ENCODE measurements around the gene RFLNA. TPM values are rescaled to one million over a fixed set of nuclear protein-coding genes. Genes with fewer than 3 reads are reported as not detected.

Gene RFLNA
- total RNA-seq, 1 donor from 2014 or later: 1.4 TPM

DNA sequence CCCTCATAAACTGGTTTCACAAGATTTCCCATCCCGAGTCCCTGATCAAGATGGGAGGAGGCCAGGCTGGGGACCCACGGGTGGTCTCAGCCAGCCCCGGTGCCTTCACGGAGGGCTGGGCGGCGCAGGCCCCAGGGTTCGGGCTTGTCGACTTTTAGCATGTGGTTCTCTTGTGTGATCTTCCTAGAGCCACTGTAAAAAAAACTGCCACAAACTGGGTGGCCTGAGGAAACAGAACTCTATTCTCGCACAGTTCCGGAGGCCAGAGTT, 12.6 kb downstream of the RFLNA start:
- H3K4me2 ChIP-seq: no peak overlapping the region
- H3K36me3 Mint-ChIP-seq: no peaks in the 10 kb centered on the region
- no peak overlapping the region for H3K27ac ChIP-seq
- DNase-seq (ENCODE audit: low spot score): no peak
- no peak overlapping the region for H2AFZ ChIP-seq (replicated peaks)
- H3F3A ChIP-seq (ENCODE audit: low read depth): no peaks in the 10 kb centered on the region
- no peak for TF ChIP-seq EZH2phosphoT487 (IDR thresholded peaks at IDR 0.05)
- TF ChIP-seq EZH2 (IDR thresholded peaks at IDR 0.05): no peak
- TF ChIP-seq, protein P1, sequence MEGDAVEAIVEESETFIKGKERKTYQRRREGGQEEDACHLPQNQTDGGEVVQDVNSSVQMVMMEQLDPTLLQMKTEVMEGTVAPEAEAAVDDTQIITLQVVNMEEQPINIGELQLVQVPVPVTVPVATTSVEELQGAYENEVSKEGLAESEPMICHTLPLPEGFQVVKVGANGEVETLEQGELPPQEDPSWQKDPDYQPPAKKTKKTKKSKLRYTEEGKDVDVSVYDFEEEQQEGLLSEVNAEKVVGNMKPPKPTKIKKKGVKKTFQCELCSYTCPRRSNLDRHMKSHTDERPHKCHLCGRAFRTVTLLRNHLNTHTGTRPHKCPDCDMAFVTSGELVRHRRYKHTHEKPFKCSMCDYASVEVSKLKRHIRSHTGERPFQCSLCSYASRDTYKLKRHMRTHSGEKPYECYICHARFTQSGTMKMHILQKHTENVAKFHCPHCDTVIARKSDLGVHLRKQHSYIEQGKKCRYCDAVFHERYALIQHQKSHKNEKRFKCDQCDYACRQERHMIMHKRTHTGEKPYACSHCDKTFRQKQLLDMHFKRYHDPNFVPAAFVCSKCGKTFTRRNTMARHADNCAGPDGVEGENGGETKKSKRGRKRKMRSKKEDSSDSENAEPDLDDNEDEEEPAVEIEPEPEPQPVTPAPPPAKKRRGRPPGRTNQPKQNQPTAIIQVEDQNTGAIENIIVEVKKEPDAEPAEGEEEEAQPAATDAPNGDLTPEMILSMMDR (IDR thresholded peaks at IDR 0.05): no peak
- no peaks in the 10 kb centered on the region for H4K20me1 ChIP-seq (ENCODE audit: low read depth)
- H3K4me1 Mint-ChIP-seq: peaks cover 7% of the 10 kb centered on the region
- H3K9me3 Mint-ChIP-seq: peaks cover 2% of the 10 kb centered on the region
- H3K36me3 ChIP-seq: no peaks in the 10 kb centered on the region
- H3K27ac Mint-ChIP-seq: no peak overlapping the region
- no peak overlapping the region for H3K4me3 Mint-ChIP-seq
- H3K27me3 Mint-ChIP-seq (ENCODE audit: insufficient read depth, low read depth): no peaks in the 10 kb centered on the region
- H3K9me3 ChIP-seq (ENCODE audit: low read depth): no peaks in the 10 kb centered on the region
- H3K27me3 ChIP-seq: no peaks in the 10 kb centered on the region
- H3K79me2 ChIP-seq (ENCODE audit: low read depth): no peaks in the 10 kb centered on the region
- H3K4me1 ChIP-seq: no peaks in the 10 kb centered on the region
- H3K4me3 ChIP-seq: no peak overlapping the region
- no peak overlapping the region for H3K9ac ChIP-seq

DNA sequence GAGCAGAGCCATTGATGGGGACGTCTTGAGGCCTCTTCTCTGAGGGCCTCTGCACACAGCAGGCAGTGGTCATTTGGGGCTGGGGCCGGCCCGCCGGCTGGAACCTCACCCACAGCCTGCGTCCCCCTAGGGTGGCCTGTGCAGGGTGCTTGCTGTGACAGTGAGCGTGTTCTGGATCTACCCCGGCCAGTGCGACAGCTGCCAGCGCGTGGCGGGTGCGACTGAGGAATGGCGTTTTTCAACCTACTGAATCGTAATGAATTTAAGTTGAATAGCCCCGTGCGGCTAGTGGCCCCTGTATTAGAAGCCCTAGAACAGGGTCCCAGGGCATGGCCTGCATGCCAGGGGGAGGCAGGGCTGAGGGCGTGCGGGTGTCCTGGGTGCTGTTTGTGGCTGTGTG, 13.8 kb downstream of the RFLNA start:
- no peak for DNase-seq (ENCODE audit: low spot score)
- no peaks in the 10 kb centered on the region for H3F3A ChIP-seq (ENCODE audit: low read depth)
- no peak for TF ChIP-seq EZH2phosphoT487 (IDR thresholded peaks at IDR 0.05)
- TF ChIP-seq EZH2 (IDR thresholded peaks at IDR 0.05): no peak
- TF ChIP-seq, protein P1 (IDR thresholded peaks at IDR 0.05): no peak
- H4K20me1 ChIP-seq (ENCODE audit: low read depth): no peaks in the 10 kb centered on the region
- H3K4me3 Mint-ChIP-seq: no peak overlapping the region
- H3K9me3 Mint-ChIP-seq: peaks cover 2% of the 10 kb centered on the region
- peaks cover 9% of the 10 kb centered on the region for H3K4me1 Mint-ChIP-seq
- no peaks in the 10 kb centered on the region for H3K9me3 ChIP-seq (ENCODE audit: low read depth)
- H3K4me3 ChIP-seq: no peak overlapping the region
- no peaks in the 10 kb centered on the region for H3K79me2 ChIP-seq (ENCODE audit: low read depth)
- H3K27me3 Mint-ChIP-seq (ENCODE audit: insufficient read depth, low read depth): peaks cover 2% of the 10 kb centered on the region
- H3K27me3 ChIP-seq: no peaks in the 10 kb centered on the region
- no peaks in the 10 kb centered on the region for H3K36me3 ChIP-seq
- H2AFZ ChIP-seq (replicated peaks): no peak overlapping the region
- H3K4me1 ChIP-seq: no peaks in the 10 kb centered on the region
- no peak overlapping the region for H3K27ac Mint-ChIP-seq
- H3K36me3 Mint-ChIP-seq: peaks cover 2% of the 10 kb centered on the region
- H3K27ac ChIP-seq: no peak overlapping the region
- H3K9ac ChIP-seq: no peak overlapping the region
- no peak overlapping the region for H3K4me2 ChIP-seq

DNA sequence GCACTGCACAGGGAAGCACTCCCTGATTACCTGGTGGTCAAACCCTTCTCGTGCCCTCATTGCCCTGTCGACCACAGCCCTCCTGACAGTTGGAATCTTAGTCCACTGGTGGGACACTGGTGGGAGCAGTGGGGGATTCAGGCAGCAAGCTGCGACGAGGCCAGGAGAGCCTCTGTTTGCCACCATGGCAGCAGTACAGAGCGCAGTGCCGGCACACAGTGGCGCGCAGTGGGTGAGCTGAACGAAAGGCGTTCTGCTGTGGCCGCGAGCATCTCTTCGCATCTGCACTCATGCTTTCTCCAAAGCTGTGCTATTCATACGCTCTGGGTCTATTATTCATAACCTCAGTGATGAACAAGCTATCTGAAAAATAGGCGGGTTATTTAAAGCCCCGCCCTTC, 14.3 kb downstream of the RFLNA start:
- Histone ChIP-seq H2AFZ (replicated peaks) (no peak overlapping the region), H3K9me3 (ENCODE audit: low read depth) (no peaks in the 10 kb centered on the region), H3K4me1 (no peaks in the 10 kb centered on the region), H3K4me3 (no peak overlapping the region), H3K27me3 (no peaks in the 10 kb centered on the region), H3K36me3 (no peaks in the 10 kb centered on the region), H3F3A (ENCODE audit: low read depth) (no peaks in the 10 kb centered on the region), H3K79me2 (ENCODE audit: low read depth) (no peaks in the 10 kb centered on the region), H4K20me1 (ENCODE audit: low read depth) (no peaks in the 10 kb centered on the region), H3K9ac (no peak overlapping the region), H3K4me2 (no peak overlapping the region), H3K27ac (no peak overlapping the region)
- Mint-ChIP-seq H3K27ac (no peak overlapping the region), H3K9me3 (peaks cover 2% of the 10 kb centered on the region), H3K27me3 (ENCODE audit: insufficient read depth, low read depth) (peaks cover 2% of the 10 kb centered on the region), H3K4me1 (peaks cover 10% of the 10 kb centered on the region), H3K36me3 (peaks cover 3% of the 10 kb centered on the region), H3K4me3 (no peak overlapping the region)
- no peak for DNase-seq (ENCODE audit: low spot score)
- TF ChIP-seq EZH2phosphoT487 (IDR thresholded peaks at IDR 0.05) (no peak), EZH2 (IDR thresholded peaks at IDR 0.05) (no peak)
- TF ChIP-seq, protein P1 (IDR thresholded peaks at IDR 0.05): no peak

DNA sequence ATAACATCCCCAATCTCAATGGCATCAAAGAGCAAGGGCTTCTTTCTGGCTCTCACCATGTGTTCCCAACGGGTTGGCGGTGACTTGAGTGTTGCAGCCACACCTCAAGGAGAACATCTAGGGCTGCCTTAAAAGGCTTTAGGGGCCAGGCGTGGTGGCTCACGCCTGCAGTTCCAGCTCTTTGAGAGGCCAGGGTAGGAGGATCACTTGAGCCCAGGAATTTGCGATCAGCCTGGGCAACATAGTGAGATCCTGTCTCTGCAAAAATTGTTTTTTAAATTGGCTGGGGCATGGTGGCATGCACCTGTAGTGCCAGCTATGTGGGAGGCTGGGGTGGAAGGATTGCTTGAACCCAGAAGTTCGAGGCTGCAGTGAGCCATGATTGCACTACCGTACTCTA, 14.9 kb downstream of the RFLNA start:
- H3K4me2 ChIP-seq: no peak overlapping the region
- no peak overlapping the region for H3K27ac Mint-ChIP-seq
- H3K27me3 ChIP-seq: no peaks in the 10 kb centered on the region
- H3K4me3 Mint-ChIP-seq: no peak overlapping the region
- no peak overlapping the region for H2AFZ ChIP-seq (replicated peaks)
- TF ChIP-seq, protein P1 (IDR thresholded peaks at IDR 0.05): no peak
- no peak for TF ChIP-seq EZH2 (IDR thresholded peaks at IDR 0.05)
- TF ChIP-seq EZH2phosphoT487 (IDR thresholded peaks at IDR 0.05): no peak
- no peak overlapping the region for H3K4me3 ChIP-seq
- H3K36me3 Mint-ChIP-seq: peaks cover 3% of the 10 kb centered on the region
- no peak overlapping the region for H3K9ac ChIP-seq
- peaks cover 2% of the 10 kb centered on the region for H3K27me3 Mint-ChIP-seq (ENCODE audit: insufficient read depth, low read depth)
- no peaks in the 10 kb centered on the region for H3F3A ChIP-seq (ENCODE audit: low read depth)
- no peaks in the 10 kb centered on the region for H3K9me3 ChIP-seq (ENCODE audit: low read depth)
- no peaks in the 10 kb centered on the region for H3K4me1 ChIP-seq
- no peaks in the 10 kb centered on the region for H4K20me1 ChIP-seq (ENCODE audit: low read depth)
- H3K9me3 Mint-ChIP-seq: peaks cover 2% of the 10 kb centered on the region
- no peak for DNase-seq (ENCODE audit: low spot score)
- no peaks in the 10 kb centered on the region for H3K36me3 ChIP-seq
- no peak overlapping the region for H3K27ac ChIP-seq
- no peaks in the 10 kb centered on the region for H3K79me2 ChIP-seq (ENCODE audit: low read depth)
- peaks cover 7% of the 10 kb centered on the region for H3K4me1 Mint-ChIP-seq
